ENCODE results near the gene TGM5. TPM values are rescaled to one million over a fixed set of nuclear protein-coding genes. Genes with fewer than 3 reads are reported as not detected.
A peak's percentile ranks its signal among the peaks of the same experiment; 100 is the strongest.

Gene TGM5
- total RNA-seq, 4 donors from 2014 or later: 12.1 TPM; not detected in 3

GRCh38 chr15:43189296-43189695 is 77.4 kb downstream of the TGM5 start:
- Histone ChIP-seq H3K4me3 (no peak overlapping the region), H3K4me1 (peaks cover 8 to 18% (median 13%) of the 10 kb centered on the region in 4 donors), H3K9me3 (no peaks in the 10 kb centered on the region), H3K36me3 (peaks cover 0 to 47% (median 18%) of the 10 kb centered on the region in 4 donors), H3K27me3 (no peaks in the 10 kb centered on the region), H3K27ac (no peak overlapping the region)
- intact Hi-C loops (cut with DNase I; ENCODE audit: low total_unique reads): no loop called here
- DNase-seq: no peak
- TF ChIP-seq POLR2AphosphoS5 (IDR thresholded peaks at IDR 0.05) (no peak), EP300 (IDR thresholded peaks at IDR 0.05; ENCODE audit: low read depth) (no peak), POLR2A (IDR thresholded peaks at IDR 0.05) (no peak), CTCF (IDR thresholded peaks at IDR 0.05) (no peak)
- WGBS, 2 donors (ENCODE audit: low coverage in 1 of 2): 76 to 83% methylated on average over 2 of the region's 2 CpGs
- in situ Hi-C loops (cut with MboI; ENCODE audit: low pct_ligation_motif_present in 1 of 4, low pct_unique_long_range_greater_than_20kb in 1 of 4, low sequenced_read_pairs in 3 of 4): no loop called here

GRCh38 chr15:43187544-43188155 is 79.1 kb downstream of the TGM5 start:
- H3K36me3 ChIP-seq: peaks cover 0 to 35% (median 14%) of the 10 kb centered on the region in 4 donors
- no peak for DNase-seq
- WGBS, 2 donors (ENCODE audit: low coverage in 1 of 2): 57 to 60% methylated on average over 1 to 2 of the region's 2 CpGs
- intact Hi-C loops (cut with DNase I; ENCODE audit: low total_unique reads): no loop called here
- no peaks in the 10 kb centered on the region for H3K27me3 ChIP-seq
- no peak overlapping the region for H3K4me3 ChIP-seq
- peaks cover 8 to 18% (median 13%) of the 10 kb centered on the region in 4 donors for H3K4me1 ChIP-seq
- no peaks in the 10 kb centered on the region for H3K9me3 ChIP-seq
- in situ Hi-C loops (cut with MboI; ENCODE audit: low pct_ligation_motif_present in 1 of 4, low pct_unique_long_range_greater_than_20kb in 1 of 4, low sequenced_read_pairs in 3 of 4): no loop called here
- H3K27ac ChIP-seq: no peak overlapping the region
- TF ChIP-seq POLR2AphosphoS5 (IDR thresholded peaks at IDR 0.05): no peak
- no peak for TF ChIP-seq EP300 (IDR thresholded peaks at IDR 0.05; ENCODE audit: low read depth)
- TF ChIP-seq POLR2A (IDR thresholded peaks at IDR 0.05): no peak
- TF ChIP-seq CTCF (IDR thresholded peaks at IDR 0.05): peak; percentile 46 to 51 (median 50)

- no peaks in the 10 kb centered on the region for H3K27me3 ChIP-seq
- WGBS, 2 donors (ENCODE audit: low coverage in 1 of 2): 1% methylated on average over 13 of the region's 13 CpGs; no CpG with 5 or more reads in 1 of the 2 donors
- peak overlapping the region; percentile 86 to 95 (median 92) for H3K27ac ChIP-seq
- intact Hi-C loops (cut with DNase I; ENCODE audit: low total_unique reads) (no loop called here), in situ Hi-C loops (cut with MboI; ENCODE audit: low pct_ligation_motif_present in 1 of 4, low pct_unique_long_range_greater_than_20kb in 1 of 4, low sequenced_read_pairs in 3 of 4) (no loop called here)
- TF ChIP-seq CTCF (IDR thresholded peaks at IDR 0.05): peak in 1 of 5 experiments; percentile 9
- peak in 1 of 3 donors; percentile 11 for TF ChIP-seq POLR2AphosphoS5 (IDR thresholded peaks at IDR 0.05)
- TF ChIP-seq POLR2A (IDR thresholded peaks at IDR 0.05): no peak
- no peak for TF ChIP-seq EP300 (IDR thresholded peaks at IDR 0.05; ENCODE audit: low read depth)
- H3K4me1 ChIP-seq: peaks cover 8 to 18% (median 13%) of the 10 kb centered on the region in 4 donors
- H3K36me3 ChIP-seq: peaks cover 0 to 20% (median 8%) of the 10 kb centered on the region in 4 donors
- peak overlapping the region; percentile 59 to 91 (median 70) for H3K4me3 ChIP-seq
- no peaks in the 10 kb centered on the region for H3K9me3 ChIP-seq
- peak; percentile 35 for DNase-seq
Observed at GRCh38 chr15:43186003-43186353, 80.8 kb downstream of the TGM5 start.

- in situ Hi-C loops (cut with MboI; ENCODE audit: low pct_ligation_motif_present in 1 of 4, low pct_unique_long_range_greater_than_20kb in 1 of 4, low sequenced_read_pairs in 3 of 4) (no loop called here), intact Hi-C loops (cut with DNase I; ENCODE audit: low total_unique reads) (no loop called here)
- Histone ChIP-seq H3K27me3 (no peaks in the 10 kb centered on the region), H3K4me3 (peak within 1 kb of the TSS; percentile 59 to 91 (median 70)), H3K27ac (peak within 1 kb of the TSS; percentile 86 to 95 (median 92)), H3K36me3 (peaks cover 0 to 16% (median 7%) of the 10 kb centered on the region in 4 donors), H3K4me1 (peaks cover 8 to 18% (median 13%) of the 10 kb centered on the region in 4 donors), H3K9me3 (no peaks in the 10 kb centered on the region)
- peak; percentile 79 to 97 (median 96) for TF ChIP-seq POLR2AphosphoS5 (IDR thresholded peaks at IDR 0.05)
- TF ChIP-seq EP300 (IDR thresholded peaks at IDR 0.05; ENCODE audit: low read depth): no peak
- peak in 4 of 5 experiments; percentile 22 to 46 (median 33) for TF ChIP-seq CTCF (IDR thresholded peaks at IDR 0.05)
- peak; percentile 93 for TF ChIP-seq POLR2A (IDR thresholded peaks at IDR 0.05)
- 2% methylated on average over 43 of the region's 69 CpGs; no CpG with 5 or more reads in 1 of the 2 donors for WGBS, 2 donors (ENCODE audit: low coverage in 1 of 2)
- DNase-seq: peak; percentile 98
Observed at GRCh38 chr15:43185157-43186002, 81.3 kb downstream of the TGM5 start, which contains the start of gene CCNDBP1. CCNDBP1 (plus strand) TSS chr15:43185403; CDS start chr15:43185499, 96 bp downstream.

All from transverse colon (tissue), 4 donors.